Epithelial cell of proximal tubule (primary cell): Measurements from ENCODE around the gene NINL. TPM values are rescaled to one million over a fixed set of nuclear protein-coding genes. Genes with fewer than 3 reads are reported as not detected.
A peak's percentile ranks its signal among the peaks of the same experiment; 100 is the strongest.

Experiments
- DNase-seq: peaks from one replicate; pipeline ENCODE4 v3.0.0-alpha.2; 2011; ENCODE audit warnings: low read depth
- H3K4me3 ChIP-seq: 2 replicates; pipeline ENCODE4 v1.5.1; 2011; ENCODE audit warnings: low read depth, mild to moderate bottlenecking, low read length
- total RNA-seq: library from RNA; depleted of rRNA; stranded (reverse); fragments of >200 nt; gene quantifications from 2 replicates; pipeline ENCODE4 v1.2.3, GENCODE V29; 2015
- TF ChIP-seq, protein P1 (sequence below): conservative IDR thresholded peaks from 2 replicates; pipeline ENCODE4 v1.5.1; 2012; ENCODE audit warnings: low read depth, mild to moderate bottlenecking, low read length

Gene NINL
- total RNA-seq, 1 donor from 2014 or later: 13.5 TPM

DNA sequence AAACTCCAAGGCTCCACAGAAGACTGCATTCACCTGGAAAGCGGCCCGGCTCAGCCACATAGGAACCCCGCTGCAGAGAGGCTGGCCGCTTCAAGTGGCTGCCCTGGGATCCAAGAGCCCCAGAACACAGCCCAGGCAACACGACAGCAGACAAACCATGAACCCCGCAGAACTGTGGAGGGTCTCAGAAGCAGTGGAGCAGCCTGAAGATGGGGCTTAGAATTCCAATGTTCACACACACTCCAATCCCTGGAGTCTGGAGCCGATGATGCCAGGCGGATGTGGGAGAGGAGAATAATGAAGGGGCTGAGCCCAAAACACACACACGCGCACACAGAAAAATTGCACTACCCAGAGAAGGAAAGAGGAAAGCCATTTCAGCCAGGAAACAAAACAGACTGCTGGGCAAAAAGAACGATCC is 52.4 kb downstream of the NINL start:
- H3K4me3 ChIP-seq: no peak overlapping the region
- no peak for DNase-seq
- TF ChIP-seq, protein P1, sequence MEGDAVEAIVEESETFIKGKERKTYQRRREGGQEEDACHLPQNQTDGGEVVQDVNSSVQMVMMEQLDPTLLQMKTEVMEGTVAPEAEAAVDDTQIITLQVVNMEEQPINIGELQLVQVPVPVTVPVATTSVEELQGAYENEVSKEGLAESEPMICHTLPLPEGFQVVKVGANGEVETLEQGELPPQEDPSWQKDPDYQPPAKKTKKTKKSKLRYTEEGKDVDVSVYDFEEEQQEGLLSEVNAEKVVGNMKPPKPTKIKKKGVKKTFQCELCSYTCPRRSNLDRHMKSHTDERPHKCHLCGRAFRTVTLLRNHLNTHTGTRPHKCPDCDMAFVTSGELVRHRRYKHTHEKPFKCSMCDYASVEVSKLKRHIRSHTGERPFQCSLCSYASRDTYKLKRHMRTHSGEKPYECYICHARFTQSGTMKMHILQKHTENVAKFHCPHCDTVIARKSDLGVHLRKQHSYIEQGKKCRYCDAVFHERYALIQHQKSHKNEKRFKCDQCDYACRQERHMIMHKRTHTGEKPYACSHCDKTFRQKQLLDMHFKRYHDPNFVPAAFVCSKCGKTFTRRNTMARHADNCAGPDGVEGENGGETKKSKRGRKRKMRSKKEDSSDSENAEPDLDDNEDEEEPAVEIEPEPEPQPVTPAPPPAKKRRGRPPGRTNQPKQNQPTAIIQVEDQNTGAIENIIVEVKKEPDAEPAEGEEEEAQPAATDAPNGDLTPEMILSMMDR: no peak

DNA sequence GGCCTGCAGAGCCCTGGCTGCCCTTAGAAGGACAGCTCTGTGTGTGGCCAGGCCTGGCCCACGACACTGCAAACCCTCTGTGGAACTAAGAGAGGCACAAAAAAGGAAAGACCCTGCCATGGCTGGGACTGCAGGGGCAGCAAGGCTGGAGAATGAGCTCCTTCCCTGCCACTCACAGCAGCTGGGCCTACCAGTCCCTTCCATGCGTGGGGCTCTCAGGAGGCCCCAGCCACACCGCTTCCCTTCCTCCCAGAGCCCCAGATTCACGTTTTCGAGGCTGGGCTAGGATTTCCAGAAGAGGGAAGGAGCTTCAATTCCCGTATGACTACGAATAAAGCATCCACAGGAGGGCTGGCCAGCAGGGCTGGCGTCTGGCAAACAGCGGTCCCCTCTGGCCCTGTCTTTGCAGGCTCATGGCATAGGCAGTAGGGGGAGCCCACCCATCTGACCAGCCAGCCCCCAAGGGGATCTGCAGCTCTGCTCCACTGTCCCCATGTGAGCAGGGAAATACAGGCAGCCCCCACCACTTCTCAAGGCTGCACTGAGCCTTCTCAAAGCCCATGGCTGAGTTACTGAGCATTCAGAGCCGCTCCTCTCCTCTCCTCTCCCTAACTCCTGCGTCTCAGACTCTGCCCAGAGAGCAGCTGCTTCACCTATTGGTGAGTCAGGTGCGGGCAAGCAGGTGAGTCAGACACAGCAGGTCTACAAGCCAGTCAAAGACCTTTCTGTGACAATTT is 53.1 kb downstream of the NINL start:
- DNase-seq: no peak
- TF ChIP-seq, protein P1: peak; percentile 14
- no peak overlapping the region for H3K4me3 ChIP-seq

DNA sequence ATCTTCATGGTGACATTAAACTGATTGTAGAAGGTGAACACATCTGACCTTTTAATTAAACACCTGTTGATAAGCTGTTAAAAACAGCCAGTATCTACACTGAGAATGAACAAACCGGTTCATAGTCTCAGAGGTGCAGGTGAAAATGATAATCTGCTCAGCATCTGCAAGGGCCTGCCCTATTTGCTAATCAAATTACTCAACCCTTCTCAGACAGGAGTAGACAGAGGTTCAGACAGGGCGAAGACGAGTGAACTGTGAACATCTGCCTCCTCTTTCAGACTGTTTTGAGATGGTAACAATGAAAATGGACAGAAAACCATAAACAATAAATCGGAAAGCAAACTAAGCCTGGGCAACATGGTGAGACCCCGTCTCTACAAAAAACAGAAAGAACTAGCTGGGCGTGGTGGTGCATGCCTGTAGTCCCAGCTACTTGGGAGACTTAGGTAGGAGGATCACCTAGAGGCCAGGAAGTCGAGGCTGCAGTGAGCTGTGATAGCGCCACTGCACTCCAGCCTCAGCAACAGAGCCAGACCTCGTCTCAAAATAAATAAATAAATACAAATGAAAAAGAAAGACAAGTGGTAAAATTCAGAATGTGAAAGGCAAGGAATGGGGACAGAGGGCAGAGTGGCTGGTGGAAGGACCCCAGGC is 55.9 kb downstream of the NINL start:
- TF ChIP-seq, protein P1: no peak

DNA sequence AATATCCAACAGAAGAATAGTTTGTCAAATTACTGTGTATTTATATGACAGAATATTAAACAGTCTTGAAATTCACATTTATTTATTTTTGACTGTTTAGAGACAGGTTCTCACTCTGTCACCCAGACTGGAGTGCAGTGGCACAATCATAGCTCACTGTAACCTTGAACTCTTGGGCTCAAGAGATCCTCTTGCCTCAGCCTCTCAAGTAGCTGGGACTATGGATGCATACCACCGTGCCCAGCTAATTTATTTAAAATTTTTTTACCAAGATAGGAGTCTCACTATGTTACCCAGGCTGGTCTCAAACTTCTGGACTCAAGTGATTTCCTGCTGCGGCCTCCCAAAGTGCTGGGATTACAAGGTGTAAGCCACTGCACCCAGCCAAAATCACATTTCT is 57.4 kb downstream of the NINL start:
- no peak overlapping the region for H3K4me3 ChIP-seq
- TF ChIP-seq, protein P1: no peak

More for the DNA sequence above, 55.9 kb downstream of the NINL start:
- no peak overlapping the region for H3K4me3 ChIP-seq
- no peak for DNase-seq

DNA sequence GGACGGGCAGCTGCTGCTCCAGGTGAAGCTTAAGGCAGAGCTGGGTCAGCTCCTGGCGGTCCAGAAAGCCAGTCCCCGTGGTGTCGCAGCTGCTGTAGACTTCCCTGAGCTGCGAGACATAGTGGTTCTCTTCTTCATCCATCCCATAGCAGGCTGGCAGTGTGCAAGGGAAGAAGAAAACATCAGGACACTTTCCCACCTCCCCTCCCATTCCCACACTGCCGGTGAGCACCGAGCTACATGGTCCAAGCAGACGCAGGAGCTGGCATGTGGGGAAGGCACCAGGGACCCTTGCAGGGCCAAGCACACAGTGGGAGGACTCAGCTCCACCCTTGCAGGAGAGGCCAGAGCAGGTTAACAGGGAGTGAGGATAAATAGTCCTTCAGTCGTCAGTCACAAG is 58.9 kb downstream of the NINL start:
- DNase-seq: no peak
- H3K4me3 ChIP-seq: no peak overlapping the region
- TF ChIP-seq, protein P1: no peak

More for the DNA sequence above, 57.4 kb downstream of the NINL start:
- no peak for DNase-seq

DNA sequence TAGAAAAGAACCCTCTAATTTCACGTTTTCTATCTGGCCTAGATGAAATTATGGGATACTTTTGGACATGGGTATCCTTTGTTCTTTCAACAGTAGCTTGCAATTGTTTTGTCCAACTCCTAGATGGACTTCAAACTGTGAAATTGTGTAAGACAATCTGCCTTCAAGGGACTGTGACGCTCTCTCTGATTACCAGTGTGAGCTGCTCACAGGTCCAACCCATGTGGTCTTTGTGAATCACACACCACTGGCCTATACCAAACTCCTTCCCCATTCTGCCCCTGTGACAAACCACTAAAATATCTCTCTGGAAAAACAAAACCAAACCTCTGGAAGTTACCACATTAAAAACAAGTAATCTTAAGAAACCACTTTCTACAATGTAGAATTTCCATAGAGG is 59.5 kb downstream of the NINL start:
- no peak overlapping the region for H3K4me3 ChIP-seq
- TF ChIP-seq, protein P1: no peak
- DNase-seq: peak; percentile 97
